ENCODE measurements around the gene SLC35G2.
"Not testable (repeated sequence)": the region's sequence is repeated elsewhere in the genome, so short reads cannot be mapped to it uniquely, and the experiment has no call there.

SLC35G2 gene

GRCh38 chr3:136891934-136892855 lies 73.3 kb downstream of the SLC35G2 start:
- no peak for DNase-seq

- no peak for DNase-seq
Measured at GRCh38 chr3:136893848-136894443, 75.0 kb downstream of the SLC35G2 start.

DNA sequence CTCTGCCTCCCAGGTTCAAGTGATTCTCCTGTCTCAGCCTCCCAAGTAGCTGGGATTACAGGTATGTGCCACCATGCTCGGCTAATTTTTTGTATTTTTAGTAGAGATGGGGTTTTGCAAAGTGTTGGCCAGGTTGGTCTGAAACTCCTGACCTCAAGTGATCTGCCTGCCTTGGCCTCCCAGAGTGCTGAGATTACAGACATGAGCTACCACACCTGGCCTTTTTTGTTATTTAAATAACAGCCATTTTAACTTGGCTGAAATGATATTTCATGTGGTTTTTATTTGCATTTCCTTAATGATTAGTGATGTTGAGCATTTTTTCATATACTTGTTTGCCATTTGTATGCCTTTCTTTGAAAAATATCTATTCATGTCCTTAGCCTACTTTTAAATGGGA lies 78.2 kb downstream of the SLC35G2 start:
- DNase-seq = not testable (repeated sequence)

DNA sequence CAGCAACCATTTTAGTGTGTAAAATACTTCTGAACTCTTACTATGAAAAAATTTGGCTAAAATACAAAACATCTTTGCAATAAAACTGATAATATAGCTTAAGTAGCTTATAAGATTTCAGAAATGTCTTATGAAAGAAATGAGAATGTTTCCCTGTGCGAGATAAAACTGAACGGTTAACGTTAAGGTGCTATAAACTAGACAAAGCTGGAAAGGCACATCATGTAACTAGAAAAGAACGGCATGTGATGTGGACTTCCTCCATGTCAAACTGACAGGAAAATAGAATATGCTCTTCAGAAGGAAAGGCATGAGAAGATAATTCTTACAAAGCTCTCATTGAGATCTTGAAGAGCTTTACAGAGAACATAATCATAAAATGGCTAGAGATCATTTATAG lies 79.6 kb downstream of the SLC35G2 start:
- DNase-seq = no peak

GRCh38 chr3:136898954-136899353 lies 80.0 kb downstream of the SLC35G2 start:
- DNase-seq = no peak

DNA sequence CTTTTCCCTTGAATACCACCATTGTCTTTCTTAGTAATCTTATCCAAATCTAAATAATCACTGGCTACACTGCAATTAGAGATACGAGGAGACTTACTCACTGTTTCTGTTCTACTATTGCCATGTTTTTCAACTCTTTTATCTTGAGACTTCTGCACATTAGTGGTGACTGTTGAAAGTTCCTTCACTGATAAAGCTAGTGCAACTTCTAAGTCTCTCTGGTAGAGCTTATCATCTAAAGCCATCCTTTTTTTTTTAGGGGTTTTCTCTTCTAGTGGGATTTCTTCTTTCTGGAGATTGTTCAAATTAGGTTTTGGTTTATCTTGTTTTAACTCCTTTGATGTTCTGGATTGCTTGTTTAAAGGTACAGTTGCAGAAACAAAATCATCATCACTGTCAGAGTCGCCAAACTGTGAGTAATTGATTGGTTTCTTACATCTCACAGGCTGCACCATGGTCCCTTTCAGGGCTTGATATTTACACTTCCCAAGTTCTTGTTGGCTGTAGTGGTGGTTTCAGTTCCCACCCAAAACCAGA lies 80.8 kb downstream of the SLC35G2 start:
- DNase-seq = no peak

GRCh38 chr3:136900694-136901093 lies 81.8 kb downstream of the SLC35G2 start:
- peak; percentile 9 for DNase-seq

- no peak for DNase-seq
Measured at GRCh38 chr3:136901391-136901790, 82.5 kb downstream of the SLC35G2 start.

GRCh38 chr3:136902530-136902929 lies 83.6 kb downstream of the SLC35G2 start:
- DNase-seq = not testable (repeated sequence)

DNA sequence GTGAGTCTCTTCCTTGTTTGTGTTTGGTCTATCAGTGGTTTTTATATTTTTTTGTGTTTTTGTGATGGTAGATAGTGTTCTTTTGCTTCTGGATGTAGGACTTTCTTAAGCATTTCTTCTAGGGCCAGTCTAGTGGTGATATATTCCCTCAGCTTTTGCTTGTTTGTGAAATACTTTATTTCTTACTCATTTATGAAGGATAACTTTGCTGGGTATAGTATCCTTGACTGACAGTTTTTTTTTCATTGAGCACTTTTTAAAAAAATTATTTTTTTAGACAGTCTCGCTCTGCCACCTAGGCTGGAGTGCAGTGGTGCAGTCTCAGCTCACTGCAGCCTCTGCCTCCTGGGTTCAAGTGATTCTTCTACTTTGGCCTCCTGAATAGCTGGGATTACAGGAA lies 85.0 kb downstream of the SLC35G2 start:
- no peak for DNase-seq

DNA sequence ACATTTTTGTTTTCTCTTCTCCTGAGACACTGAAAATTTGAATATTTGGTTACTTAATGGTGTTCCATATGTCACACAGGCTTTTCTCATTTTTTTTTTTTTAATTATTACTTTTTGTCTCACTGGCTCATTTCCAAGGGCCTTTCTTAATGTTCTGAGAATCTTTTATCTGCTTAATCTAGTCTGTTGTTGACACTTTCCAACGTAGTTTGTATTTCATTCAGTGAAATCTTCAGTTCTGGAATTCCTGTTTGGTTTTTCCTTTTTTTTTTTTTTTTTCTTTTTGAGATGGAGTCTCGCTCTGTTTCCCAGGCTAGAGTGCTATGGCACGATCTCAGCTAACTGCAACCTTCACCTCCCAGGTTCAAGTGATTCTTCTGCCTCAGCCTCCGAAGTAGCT lies 85.8 kb downstream of the SLC35G2 start:
- DNase-seq = no peak

All from suppressor macrophage treated with lipopolysaccharide for 4 hours (primary cell).